ENCODE measurements around the gene SHC1.

The SHC1 gene

DNA sequence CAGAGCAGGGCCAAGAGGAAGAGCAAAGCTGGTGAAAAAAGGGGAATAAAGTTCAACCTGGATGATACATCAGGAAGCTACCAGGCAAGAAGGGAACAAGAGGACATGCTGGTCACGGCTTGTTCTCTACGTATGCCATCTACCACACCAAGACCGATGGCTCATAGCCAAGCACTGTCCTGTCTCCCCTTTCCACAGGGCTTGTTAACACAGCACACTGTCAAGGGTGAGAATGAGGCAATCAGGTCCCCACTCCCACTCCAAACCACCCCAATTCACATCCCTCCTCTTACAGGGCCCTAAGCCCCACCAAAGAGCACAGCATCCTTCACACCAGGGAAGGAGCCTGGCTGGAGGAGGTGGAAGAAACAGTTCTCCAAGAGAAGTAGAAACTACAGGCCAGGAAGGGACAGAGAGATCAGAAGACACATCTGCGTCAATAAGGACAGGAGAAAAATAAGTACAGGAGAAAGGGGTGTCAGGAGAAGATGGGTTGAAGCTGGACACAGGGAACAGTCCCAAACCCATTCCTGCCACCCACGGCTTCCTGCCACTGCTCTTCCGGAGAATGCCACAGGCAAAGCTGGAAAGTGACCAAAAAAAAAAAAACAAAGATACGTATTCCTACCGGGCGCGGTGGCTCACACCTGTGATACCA lies 923 bp upstream of the SHC1 start:
- no peak for DNase-seq

GRCh38 chr1:154969860-154970452 lies 591 bp downstream of the SHC1 start:
- no peak for DNase-seq

DNA sequence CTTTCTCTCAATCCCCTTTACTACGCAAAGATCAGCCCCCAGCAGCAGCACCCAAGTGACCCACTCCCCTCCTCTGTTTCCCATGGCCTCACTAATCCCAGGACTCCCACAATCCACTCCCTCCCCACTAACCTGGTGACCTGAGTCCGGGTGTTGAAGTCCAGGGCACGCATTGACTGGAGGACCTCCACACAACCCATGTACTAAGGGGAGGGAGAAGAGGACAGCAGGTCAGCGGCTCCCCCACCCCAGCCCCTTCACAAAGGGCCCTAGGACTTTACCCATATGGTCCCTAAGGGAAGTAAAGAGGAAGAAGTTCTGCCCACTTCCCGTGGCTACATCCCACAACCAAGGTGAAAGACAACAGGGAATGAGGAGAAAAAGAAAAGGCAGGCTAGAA lies 1.3 kb downstream of the SHC1 start:
- DNase-seq, result no peak

GRCh38 chr1:154968731-154969130 lies 1.8 kb downstream of the SHC1 start:
- no peak for DNase-seq

- no peak for DNase-seq
Observed at GRCh38 chr1:154967331-154967950, 3.1 kb downstream of the SHC1 start.

DNA sequence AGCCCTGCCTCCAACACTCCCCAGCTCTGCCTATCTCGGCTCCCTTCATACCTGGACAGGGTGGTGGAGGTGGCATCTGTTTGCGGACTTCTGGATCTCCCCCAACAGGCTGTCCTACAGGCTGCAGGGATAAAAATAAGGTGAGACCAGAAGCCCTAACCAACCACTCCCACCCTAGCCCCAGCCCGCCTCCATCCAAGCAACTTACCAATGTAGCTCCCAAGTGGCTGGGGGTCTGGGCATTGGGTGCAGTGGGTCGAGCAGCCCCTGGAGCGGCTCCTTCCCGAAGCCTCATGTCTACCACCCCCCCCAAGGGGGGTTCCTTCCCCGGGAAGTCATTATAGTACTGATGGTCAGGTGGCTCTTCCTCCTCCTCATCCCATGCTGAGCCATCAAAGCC lies 4.4 kb downstream of the SHC1 start:
- no peak for DNase-seq

- DNase-seq, result no peak
Observed at GRCh38 chr1:154964359-154964758, 6.2 kb downstream of the SHC1 start.

DNA sequence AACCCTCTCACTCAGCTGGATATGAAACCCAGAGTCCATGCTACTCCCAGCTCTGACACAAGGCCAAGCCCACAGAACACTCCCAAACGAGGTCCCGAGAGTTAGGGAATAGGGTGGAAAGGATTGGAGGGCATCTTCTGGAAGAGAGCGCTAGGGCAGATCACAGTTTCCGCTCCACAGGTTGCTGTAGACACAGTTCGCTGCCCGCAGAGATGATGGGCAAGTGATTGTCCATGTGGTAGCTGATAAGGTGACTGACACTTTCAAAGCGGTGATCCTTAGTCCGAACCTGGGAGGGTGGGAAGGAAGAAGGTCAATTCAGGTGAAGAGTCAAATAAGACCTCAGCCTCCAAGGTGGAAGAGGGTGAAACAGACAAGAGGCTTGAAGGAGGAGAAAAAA lies 6.9 kb downstream of the SHC1 start:
- no peak for DNase-seq

GRCh38 chr1:154962795-154963330 lies 7.7 kb downstream of the SHC1 start:
- DNase-seq, result no peak

DNA sequence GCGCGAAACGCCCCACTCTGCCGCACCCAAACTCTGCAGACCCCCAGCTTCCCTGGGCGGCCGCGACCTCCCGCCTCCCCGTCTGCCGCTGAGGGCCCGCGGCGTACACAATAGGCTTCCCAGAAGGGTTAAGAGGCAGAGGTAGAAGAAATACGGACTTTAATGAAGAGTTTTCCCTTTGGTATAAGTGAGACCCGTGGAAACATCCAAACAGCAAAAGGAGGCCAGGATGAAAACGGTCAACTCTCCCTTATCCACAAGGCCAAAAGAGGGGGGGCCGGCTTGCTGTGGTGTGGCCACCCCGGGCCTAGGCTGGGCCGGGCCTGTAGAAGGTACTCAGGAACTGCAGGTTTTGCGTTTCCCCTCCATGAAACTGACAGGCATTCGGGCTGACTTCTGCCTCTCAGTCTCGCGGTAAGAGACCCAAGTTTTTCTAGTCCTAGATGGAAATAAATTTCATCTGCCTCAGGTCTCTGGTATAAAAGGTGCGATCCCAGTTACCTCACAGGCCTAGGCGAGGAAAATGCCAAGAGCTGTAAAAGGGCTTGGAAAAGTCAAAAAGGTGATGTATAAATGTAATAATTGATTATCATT lies 8.3 kb downstream of the SHC1 start:
- DNase-seq, result peak; percentile 46

DNA sequence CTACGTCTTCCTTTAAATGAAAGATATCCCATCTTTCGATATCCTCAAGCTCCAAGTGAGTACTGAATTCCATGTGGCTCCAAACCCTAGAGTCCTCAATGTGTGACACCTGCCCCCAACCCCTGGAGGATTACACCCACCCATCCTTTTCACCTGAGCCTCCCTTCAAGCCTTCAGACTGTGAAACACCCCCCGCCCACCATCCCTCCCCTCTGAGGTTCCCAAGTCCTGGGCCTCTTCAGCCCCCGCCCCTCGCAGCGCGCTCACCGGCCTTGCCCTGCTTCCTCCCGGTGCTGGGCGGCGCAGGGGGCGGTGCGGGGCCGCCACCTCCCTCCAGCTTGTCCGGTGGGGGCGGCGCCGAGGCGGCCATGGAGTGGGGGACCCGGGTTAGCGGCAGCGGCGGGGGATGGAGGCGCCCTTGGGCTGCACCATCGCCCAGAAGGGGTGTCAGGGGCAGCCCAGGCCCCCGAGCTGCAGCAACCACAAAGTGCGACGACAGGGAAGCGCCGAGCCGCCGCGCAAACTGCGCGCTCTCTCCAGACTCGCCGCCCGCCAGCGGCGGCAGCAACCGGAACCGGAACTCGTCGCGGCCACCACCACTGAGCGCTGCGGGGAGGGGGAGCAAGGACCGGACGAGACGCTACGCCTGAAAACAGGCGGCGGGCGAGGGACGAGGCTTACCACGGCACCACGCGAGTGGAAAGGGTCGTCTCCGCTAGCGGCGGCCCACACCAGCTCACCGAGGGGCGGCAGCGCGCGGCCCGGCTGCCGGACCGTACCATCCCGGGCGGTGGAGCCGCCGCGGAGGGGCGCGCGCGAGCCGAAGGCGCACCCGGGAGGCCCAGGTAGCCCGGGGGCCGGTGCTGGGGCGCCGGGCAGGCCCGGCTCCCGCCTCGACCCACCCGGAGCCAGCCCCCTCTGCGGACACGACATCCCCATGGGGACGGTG lies 9.1 kb downstream of the SHC1 start, which contains the start of gene PYGO2:
Gene PYGO2 (minus strand): TSS at position 576 of the 949 bp plus-strand sequence. CDS start 206 bp downstream, at position 370.
- peak; percentile 65 for DNase-seq

- no peak for DNase-seq
Observed at GRCh38 chr1:154960446-154961136, 10.0 kb downstream of the SHC1 start.

GRCh38 chr1:154959426-154959780 lies 11.1 kb downstream of the SHC1 start:
- no peak for DNase-seq

GRCh38 chr1:154958681-154959425 lies 11.7 kb downstream of the SHC1 start:
- DNase-seq, result no peak

- no peak for DNase-seq
Observed at GRCh38 chr1:154958036-154958435, 12.5 kb downstream of the SHC1 start.

- DNase-seq, result no peak
Observed at GRCh38 chr1:154957091-154957657, 13.4 kb downstream of the SHC1 start.

- no peak for DNase-seq
Observed at GRCh38 chr1:154956544-154956941, 14.0 kb downstream of the SHC1 start.

- peak; percentile 88 for DNase-seq
Observed at GRCh38 chr1:154955718-154956543, 14.6 kb downstream of the SHC1 start, which contains the start of gene PBXIP1. Gene PBXIP1 (minus strand): TSS chr1:154956099. CDS start chr1:154953721, 2,378 bp downstream.

- DNase-seq, result peak; percentile 43
Observed at GRCh38 chr1:154955039-154955717, 15.4 kb downstream of the SHC1 start.

Measured in NCI-H2171 treated with DMSO at 0.1 percent for 48 hours (cell line).